ENCODE measurements around the gene RPS25. TPM values are rescaled to one million over a fixed set of nuclear protein-coding genes. Genes with fewer than 3 reads are reported as not detected.

Gene RPS25
- total RNA-seq, 2 experiments from 2014 or later = 1,901 to 1,911 TPM

GRCh38 chr11:119048644-119049043 is 30.5 kb upstream of the RPS25 start:
- Mint-ChIP-seq H3K27ac (no peak overlapping the region), H3K36me3 (ENCODE audit: low read depth) (peaks cover 57% of the 10 kb centered on the region), H3K4me1 (ENCODE audit: low read depth) (peaks cover 21% of the 10 kb centered on the region), H3K9me3 (no peaks in the 10 kb centered on the region), H3K4me3 (no peak overlapping the region), H3K27me3 (no peaks in the 10 kb centered on the region)
- intact Hi-C loops (cut with micrococcal nuclease) = no loop called here
- POLR2A ChIA-PET = interaction anchor here (0.6 to 2.0 kb wide), 5 partner anchors 8 to 65 kb away, joined by 3 to 10 read pairs (median 3); partner anchors contain the start of gene HYOU1
- CTCF ChIA-PET = interaction anchor here (2.0 kb wide), 1 partner anchor 17 kb away, joined by 7 read pairs; the partner anchor contains the start of gene SLC37A4
- TF ChIP-seq, protein P1, sequence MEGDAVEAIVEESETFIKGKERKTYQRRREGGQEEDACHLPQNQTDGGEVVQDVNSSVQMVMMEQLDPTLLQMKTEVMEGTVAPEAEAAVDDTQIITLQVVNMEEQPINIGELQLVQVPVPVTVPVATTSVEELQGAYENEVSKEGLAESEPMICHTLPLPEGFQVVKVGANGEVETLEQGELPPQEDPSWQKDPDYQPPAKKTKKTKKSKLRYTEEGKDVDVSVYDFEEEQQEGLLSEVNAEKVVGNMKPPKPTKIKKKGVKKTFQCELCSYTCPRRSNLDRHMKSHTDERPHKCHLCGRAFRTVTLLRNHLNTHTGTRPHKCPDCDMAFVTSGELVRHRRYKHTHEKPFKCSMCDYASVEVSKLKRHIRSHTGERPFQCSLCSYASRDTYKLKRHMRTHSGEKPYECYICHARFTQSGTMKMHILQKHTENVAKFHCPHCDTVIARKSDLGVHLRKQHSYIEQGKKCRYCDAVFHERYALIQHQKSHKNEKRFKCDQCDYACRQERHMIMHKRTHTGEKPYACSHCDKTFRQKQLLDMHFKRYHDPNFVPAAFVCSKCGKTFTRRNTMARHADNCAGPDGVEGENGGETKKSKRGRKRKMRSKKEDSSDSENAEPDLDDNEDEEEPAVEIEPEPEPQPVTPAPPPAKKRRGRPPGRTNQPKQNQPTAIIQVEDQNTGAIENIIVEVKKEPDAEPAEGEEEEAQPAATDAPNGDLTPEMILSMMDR (IDR thresholded peaks at IDR 0.05) = no peak
- no peak for ATAC-seq
- no peak for DNase-seq

DNA sequence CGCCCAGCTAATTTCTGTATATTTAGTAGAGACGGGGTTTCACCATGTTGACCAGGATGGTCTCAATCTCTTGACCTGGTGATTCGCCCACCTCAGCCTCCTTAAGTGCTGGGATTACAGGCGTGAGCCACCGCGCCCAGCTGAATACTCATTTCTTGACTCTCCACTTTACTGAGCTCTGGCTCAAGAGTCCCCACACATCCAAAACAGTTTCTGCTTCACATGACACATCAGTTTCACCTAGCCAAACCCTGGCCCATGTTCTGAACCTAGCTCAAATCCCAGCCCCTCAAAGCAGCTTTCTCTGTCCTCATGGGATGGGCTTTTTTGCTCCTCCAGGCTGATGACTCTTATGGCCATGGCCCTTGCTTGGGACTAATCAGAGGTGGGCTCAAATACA is 29.1 kb upstream of the RPS25 start:
- peaks cover 12% of the 10 kb centered on the region for H3K4me1 Mint-ChIP-seq (ENCODE audit: low read depth)
- DNase-seq (no peak), ATAC-seq (no peak)
- no peak overlapping the region for H3K4me3 Mint-ChIP-seq
- no peaks in the 10 kb centered on the region for H3K9me3 Mint-ChIP-seq
- no peak overlapping the region for H3K27ac Mint-ChIP-seq
- ChIA-PET CTCF (interaction anchor here (1.2 to 2.0 kb wide), 2 partner anchors 9 to 16 kb away, joined by 6 to 7 read pairs; partner anchors contain the start of gene SLC37A4), POLR2A (interaction anchor here (1.0 to 2.0 kb wide), 4 partner anchors 9 to 48 kb away, joined by 3 to 10 read pairs (median 6); partner anchors contain the start of gene HYOU1)
- intact Hi-C loops (cut with micrococcal nuclease) = no loop called here
- TF ChIP-seq, protein P1 (IDR thresholded peaks at IDR 0.05) = no peak
- H3K27me3 Mint-ChIP-seq = no peaks in the 10 kb centered on the region
- peaks cover 44% of the 10 kb centered on the region for H3K36me3 Mint-ChIP-seq (ENCODE audit: low read depth)

GRCh38 chr11:119046489-119046888 is 28.3 kb upstream of the RPS25 start:
- Mint-ChIP-seq H3K9me3 (no peaks in the 10 kb centered on the region), H3K27me3 (no peaks in the 10 kb centered on the region), H3K36me3 (ENCODE audit: low read depth) (peaks cover 40% of the 10 kb centered on the region), H3K4me3 (no peak overlapping the region), H3K4me1 (ENCODE audit: low read depth) (peaks cover 13% of the 10 kb centered on the region), H3K27ac (no peak overlapping the region)
- DNase-seq (no peak), ATAC-seq (no peak)
- TF ChIP-seq, protein P1 (IDR thresholded peaks at IDR 0.05) = no peak
- ChIA-PET POLR2A (interaction anchor here (0.8 to 4.1 kb wide), 4 partner anchors 9 to 35 kb away, joined by 3 to 26 read pairs (median 7); partner anchors contain the start of gene HYOU1), CTCF (no interaction called here)
- intact Hi-C loops (cut with micrococcal nuclease) = no loop called here

GRCh38 chr11:119044708-119045107 is 26.6 kb upstream of the RPS25 start:
- Mint-ChIP-seq H3K9me3 (no peaks in the 10 kb centered on the region), H3K4me3 (no peak overlapping the region), H3K27ac (no peak overlapping the region), H3K4me1 (ENCODE audit: low read depth) (peaks cover 7% of the 10 kb centered on the region), H3K36me3 (ENCODE audit: low read depth) (peaks cover 29% of the 10 kb centered on the region), H3K27me3 (no peaks in the 10 kb centered on the region)
- TF ChIP-seq, protein P1 (IDR thresholded peaks at IDR 0.05) = peak; percentile 35
- CTCF ChIA-PET = interaction anchor here (0.7 to 1.5 kb wide), 5 partner anchors 10 to 74 kb away, joined by 3 to 5 read pairs (median 4); no protein-coding TSS in a partner anchor
- intact Hi-C loops (cut with micrococcal nuclease) = no loop called here
- POLR2A ChIA-PET = interaction anchor here (1.1 to 4.1 kb wide), 3 partner anchors 11 to 50 kb away, joined by 3 to 26 read pairs (median 3); partner anchors contain the start of genes HYOU1 and VPS11
- no peak for ATAC-seq
- no peak for DNase-seq

DNA sequence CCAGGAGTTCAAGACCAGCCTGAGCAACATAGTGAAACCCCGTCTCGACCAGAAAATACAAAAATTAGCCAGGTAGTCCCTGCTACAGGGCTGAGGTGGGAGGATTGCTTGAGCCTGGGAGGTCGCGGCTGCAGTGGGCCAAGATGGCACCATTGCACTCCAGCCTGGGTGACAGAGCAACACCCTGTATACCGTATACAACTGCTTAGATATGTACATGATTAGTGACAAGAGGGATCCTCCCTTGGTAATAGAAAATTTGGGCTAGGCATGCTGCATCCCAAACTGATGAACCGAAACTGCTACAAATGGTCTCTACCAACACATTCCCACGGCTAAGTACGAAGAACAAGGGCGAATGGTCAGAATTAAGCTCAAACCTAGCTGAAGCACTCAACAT is 24.8 kb upstream of the RPS25 start:
- H3K9me3 Mint-ChIP-seq = no peaks in the 10 kb centered on the region
- intact Hi-C loops (cut with micrococcal nuclease) = no loop called here
- ChIA-PET CTCF (interaction anchor here (1.9 kb wide), 1 partner anchor 11 kb away, joined by 6 read pairs; no protein-coding TSS in a partner anchor), POLR2A (interaction anchor here (1.5 to 4.1 kb wide), 2 partner anchors 13 to 27 kb away, joined by 4 to 26 read pairs; partner anchors contain the start of gene HYOU1)
- H3K4me1 Mint-ChIP-seq (ENCODE audit: low read depth) = peaks cover 7% of the 10 kb centered on the region
- no peak overlapping the region for H3K27ac Mint-ChIP-seq
- DNase-seq = no peak
- H3K36me3 Mint-ChIP-seq (ENCODE audit: low read depth) = peaks cover 16% of the 10 kb centered on the region
- no peak overlapping the region for H3K4me3 Mint-ChIP-seq
- ATAC-seq = no peak
- TF ChIP-seq, protein P1 (IDR thresholded peaks at IDR 0.05) = no peak
- no peaks in the 10 kb centered on the region for H3K27me3 Mint-ChIP-seq

Measured in activated CD8-positive, alpha-beta T cell treated with anti-CD3 and anti-CD28 coated beads for 36 hours (primary cell).